ENCODE results near the gene BPIFB1.

The BPIFB1 gene

DNA sequence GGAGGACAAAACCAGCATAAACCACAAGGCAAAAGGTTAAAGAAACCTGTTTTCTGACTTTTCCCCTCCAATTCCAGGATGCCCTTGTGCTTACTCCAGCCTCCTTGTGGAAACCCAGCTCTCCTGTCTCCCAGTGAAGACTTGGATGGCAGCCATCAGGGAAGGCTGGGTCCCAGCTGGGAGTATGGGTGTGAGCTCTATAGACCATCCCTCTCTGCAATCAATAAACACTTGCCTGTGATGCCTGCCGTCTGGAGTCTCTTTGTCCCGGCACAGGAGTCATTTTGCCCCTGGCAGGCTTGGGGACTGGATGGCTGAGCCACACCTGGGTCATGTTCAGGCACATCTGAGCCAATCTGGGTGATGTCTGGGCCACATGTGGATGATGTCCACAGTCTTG lies 26.6 kb downstream of the BPIFB1 start:
- DNase-seq (ENCODE audit: low read depth) = no peak
- no peak for TF ChIP-seq MYC (IDR thresholded peaks at IDR 0.05; ENCODE audit: low read depth, low read length)
- TF ChIP-seq, protein P1, sequence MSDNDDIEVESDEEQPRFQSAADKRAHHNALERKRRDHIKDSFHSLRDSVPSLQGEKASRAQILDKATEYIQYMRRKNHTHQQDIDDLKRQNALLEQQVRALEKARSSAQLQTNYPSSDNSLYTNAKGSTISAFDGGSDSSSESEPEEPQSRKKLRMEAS (IDR thresholded peaks at IDR 0.05; ENCODE audit: low read depth, low read length) = no peak
- TF ChIP-seq POLR2A (IDR thresholded peaks at IDR 0.05; ENCODE audit: extremely low read depth, insufficient read length) = no peak
- TF ChIP-seq, protein P2, sequence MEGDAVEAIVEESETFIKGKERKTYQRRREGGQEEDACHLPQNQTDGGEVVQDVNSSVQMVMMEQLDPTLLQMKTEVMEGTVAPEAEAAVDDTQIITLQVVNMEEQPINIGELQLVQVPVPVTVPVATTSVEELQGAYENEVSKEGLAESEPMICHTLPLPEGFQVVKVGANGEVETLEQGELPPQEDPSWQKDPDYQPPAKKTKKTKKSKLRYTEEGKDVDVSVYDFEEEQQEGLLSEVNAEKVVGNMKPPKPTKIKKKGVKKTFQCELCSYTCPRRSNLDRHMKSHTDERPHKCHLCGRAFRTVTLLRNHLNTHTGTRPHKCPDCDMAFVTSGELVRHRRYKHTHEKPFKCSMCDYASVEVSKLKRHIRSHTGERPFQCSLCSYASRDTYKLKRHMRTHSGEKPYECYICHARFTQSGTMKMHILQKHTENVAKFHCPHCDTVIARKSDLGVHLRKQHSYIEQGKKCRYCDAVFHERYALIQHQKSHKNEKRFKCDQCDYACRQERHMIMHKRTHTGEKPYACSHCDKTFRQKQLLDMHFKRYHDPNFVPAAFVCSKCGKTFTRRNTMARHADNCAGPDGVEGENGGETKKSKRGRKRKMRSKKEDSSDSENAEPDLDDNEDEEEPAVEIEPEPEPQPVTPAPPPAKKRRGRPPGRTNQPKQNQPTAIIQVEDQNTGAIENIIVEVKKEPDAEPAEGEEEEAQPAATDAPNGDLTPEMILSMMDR (IDR thresholded peaks at IDR 0.05; ENCODE audit: low read depth, low read length) = no peak
- H3K4me3 ChIP-seq (ENCODE audit: low read depth, low read length) = no peak overlapping the region

DNA sequence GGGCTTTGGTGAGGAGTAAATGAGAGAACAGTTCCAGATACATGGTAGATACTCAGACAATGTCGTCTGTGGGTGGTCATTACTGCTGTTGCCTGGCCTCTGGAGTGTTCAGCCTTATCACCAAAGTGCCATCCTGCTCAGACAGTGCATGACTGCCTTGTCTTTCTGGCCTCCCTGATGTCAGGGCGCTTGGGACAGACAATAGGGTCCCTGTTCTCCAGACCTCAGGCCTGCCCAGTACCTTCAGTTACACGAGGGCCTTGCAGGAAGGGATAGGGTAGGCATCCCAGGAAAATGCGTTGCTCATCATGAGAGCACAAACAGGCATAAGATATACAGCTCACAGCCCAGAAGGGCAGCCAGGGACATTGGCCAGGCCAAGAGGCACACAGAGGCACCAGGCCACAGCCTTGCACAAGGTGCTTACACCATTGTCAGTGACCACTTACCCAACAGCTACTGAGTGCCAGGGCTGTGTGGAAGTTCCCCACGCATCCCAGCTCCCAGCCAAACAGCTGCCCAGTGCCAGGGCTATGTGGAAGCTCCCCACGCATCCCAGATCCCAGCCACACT lies 27.4 kb downstream of the BPIFB1 start:
- H3K4me3 ChIP-seq (ENCODE audit: low read depth, low read length) = no peak overlapping the region
- TF ChIP-seq, protein P1 (IDR thresholded peaks at IDR 0.05; ENCODE audit: low read depth, low read length) = no peak
- TF ChIP-seq MYC (IDR thresholded peaks at IDR 0.05; ENCODE audit: low read depth, low read length) = no peak
- TF ChIP-seq, protein P2 (IDR thresholded peaks at IDR 0.05; ENCODE audit: low read depth, low read length) = no peak
- TF ChIP-seq POLR2A (IDR thresholded peaks at IDR 0.05; ENCODE audit: extremely low read depth, insufficient read length) = no peak
- no peak for DNase-seq (ENCODE audit: low read depth)

DNA sequence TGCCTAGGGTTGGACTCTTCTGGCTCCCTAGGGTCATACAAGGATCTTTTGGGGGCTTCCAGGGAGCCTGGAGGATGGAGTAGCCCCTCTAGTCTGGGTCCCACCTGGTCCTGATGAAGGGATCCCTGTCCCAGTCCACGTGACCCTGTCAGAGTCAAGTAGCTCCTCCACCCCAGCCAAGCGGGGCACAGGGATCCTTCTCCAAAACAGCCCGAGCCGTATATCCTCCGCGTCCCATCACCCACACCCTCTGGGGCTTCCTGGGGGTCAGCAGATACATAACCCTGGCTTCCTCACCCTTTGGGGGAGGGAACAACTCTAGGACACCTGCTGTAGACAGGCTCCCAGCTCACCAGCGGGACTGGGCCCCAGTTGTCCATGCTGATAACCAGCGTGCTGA lies 28.0 kb downstream of the BPIFB1 start:
- no peak overlapping the region for H3K4me3 ChIP-seq (ENCODE audit: low read depth, low read length)
- TF ChIP-seq, protein P2 (IDR thresholded peaks at IDR 0.05; ENCODE audit: low read depth, low read length) = no peak
- TF ChIP-seq MYC (IDR thresholded peaks at IDR 0.05; ENCODE audit: low read depth, low read length) (no peak), POLR2A (IDR thresholded peaks at IDR 0.05; ENCODE audit: extremely low read depth, insufficient read length) (no peak)
- TF ChIP-seq, protein P1 (IDR thresholded peaks at IDR 0.05; ENCODE audit: low read depth, low read length) = no peak
- no peak for DNase-seq (ENCODE audit: low read depth)

- H3K4me3 ChIP-seq (ENCODE audit: low read depth, low read length) = no peak overlapping the region
- no peak for DNase-seq (ENCODE audit: low read depth)
- no peak for TF ChIP-seq MYC (IDR thresholded peaks at IDR 0.05; ENCODE audit: low read depth, low read length)
- TF ChIP-seq, protein P2 (IDR thresholded peaks at IDR 0.05; ENCODE audit: low read depth, low read length) = no peak
- TF ChIP-seq POLR2A (IDR thresholded peaks at IDR 0.05; ENCODE audit: extremely low read depth, insufficient read length) = no peak
- TF ChIP-seq, protein P1 (IDR thresholded peaks at IDR 0.05; ENCODE audit: low read depth, low read length) = no peak
Observed at GRCh38 chr20:33311996-33312395, 29.0 kb downstream of the BPIFB1 start.

- no peak for DNase-seq (ENCODE audit: low read depth)
- TF ChIP-seq MYC (IDR thresholded peaks at IDR 0.05; ENCODE audit: low read depth, low read length) (no peak), POLR2A (IDR thresholded peaks at IDR 0.05; ENCODE audit: extremely low read depth, insufficient read length) (no peak)
- TF ChIP-seq, protein P1 (IDR thresholded peaks at IDR 0.05; ENCODE audit: low read depth, low read length) = no peak
- TF ChIP-seq, protein P2 (IDR thresholded peaks at IDR 0.05; ENCODE audit: low read depth, low read length) = no peak
- no peak overlapping the region for H3K4me3 ChIP-seq (ENCODE audit: low read depth, low read length)
Observed at GRCh38 chr20:33312583-33312982, 29.6 kb downstream of the BPIFB1 start.

All from NB4 (cell line).